GM19324 (cell line): ENCODE measurements around the gene NLRP10.
"Not testable (repeated sequence)": the region's sequence is repeated elsewhere in the genome, so short reads cannot be mapped to it uniquely, and the experiment has no call there.

Experiments
- ATAC-seq: cut with Tn5 transposase; IDR thresholded peaks from one replicate; pipeline ENCODE4 v1.9.1; 2021; ENCODE audit warnings: mild to moderate bottlenecking, moderate library complexity; ENCODE audit not compliant: unreplicated experiment, low FRiP score

Gene NLRP10

DNA sequence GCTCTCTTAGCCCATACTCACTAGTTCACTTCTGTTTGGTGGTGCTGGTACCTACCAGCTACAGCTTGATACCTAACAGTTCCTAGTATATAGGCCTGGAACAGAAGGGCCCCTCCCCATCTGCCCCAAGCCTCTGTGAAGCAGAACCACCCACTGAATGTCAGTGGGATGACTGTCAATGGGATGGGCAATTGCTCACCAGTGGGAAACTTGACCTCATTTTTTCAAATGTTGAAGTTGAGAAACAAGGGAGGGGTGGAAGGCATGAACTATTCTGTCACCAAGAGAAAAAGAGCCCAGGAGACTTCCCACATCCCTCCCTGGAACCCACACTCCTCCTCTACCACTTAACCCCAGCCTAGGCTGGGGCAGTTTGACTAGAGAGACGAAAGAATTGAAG is at the start of gene NLRP10:
Gene NLRP10 (minus strand): TSS at position 62 of the 400 bp plus-strand sequence. CDS start 1,952 bp downstream, outside the sequence.
- ATAC-seq = no peak

- ATAC-seq = no peak
Measured at GRCh38 chr11:8013833-8014232, 48.6 kb upstream of the NLRP10 start.

GRCh38 chr11:8011981-8012444 is 46.8 kb upstream of the NLRP10 start:
- no peak for ATAC-seq

DNA sequence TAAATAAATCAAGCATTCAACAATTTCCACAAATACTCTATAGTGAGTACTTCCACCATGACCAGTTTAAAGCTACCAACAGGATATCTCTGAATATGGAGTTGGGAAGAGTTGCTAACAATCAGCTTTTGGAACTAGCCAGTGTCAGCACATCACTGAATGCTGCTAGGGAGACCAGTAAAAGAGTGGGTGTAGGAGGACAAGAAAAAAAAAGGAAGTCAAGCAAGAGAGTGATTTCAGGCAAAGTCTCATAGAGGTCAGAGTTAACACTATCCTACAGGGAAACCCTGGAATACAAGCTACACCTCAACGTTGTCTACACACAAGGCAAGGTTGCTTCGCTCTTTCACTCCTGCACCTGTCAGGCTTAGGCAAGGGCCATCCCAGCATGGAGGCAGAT is 46.1 kb upstream of the NLRP10 start:
- ATAC-seq = no peak

DNA sequence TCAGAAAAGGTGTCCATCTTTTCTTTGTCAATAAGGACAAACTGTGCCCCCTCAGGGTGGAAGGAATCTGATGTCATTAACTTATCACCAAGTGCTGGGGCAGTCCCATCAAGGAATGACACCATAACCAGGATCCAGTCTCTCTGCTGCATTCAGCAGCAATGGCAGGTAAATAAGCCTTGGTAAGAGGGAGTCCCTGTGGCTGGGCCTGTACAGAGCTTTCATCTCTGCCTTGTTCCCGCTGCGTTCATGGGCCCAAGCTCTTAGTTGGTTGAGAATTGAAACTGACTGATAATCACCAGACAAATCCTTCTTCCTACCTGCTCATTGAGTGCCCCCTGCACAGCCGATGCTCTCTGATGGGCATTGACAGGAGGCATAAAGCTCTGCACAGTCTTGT is 44.6 kb upstream of the NLRP10 start:
- ATAC-seq = no peak

GRCh38 chr11:8008212-8008611 is 43.0 kb upstream of the NLRP10 start:
- ATAC-seq = no peak

- peak; percentile 75 for ATAC-seq
Measured at GRCh38 chr11:8006349-8006977, 41.2 kb upstream of the NLRP10 start.

DNA sequence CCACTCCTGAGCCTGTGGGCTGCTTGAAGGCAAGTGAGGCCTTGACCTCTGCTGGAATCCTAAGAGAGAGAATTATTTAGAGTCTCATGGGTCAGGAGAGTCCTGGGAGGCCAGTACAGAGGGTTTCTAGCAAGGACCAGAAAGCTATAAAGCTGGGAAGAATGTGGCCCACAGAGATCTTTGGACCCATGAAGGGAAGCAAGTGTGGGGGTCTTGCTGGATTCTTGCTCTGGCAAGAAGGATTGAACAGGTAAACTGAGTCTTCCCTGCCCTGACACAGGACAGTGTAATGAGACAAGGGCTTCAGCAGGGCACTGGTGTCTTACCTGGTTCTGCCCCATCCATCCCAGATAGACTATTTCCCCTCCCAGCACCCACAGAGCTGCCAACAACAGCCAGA is 40.3 kb upstream of the NLRP10 start:
- no peak for ATAC-seq

- ATAC-seq = no peak
Measured at GRCh38 chr11:8004008-8004407, 38.8 kb upstream of the NLRP10 start.

DNA sequence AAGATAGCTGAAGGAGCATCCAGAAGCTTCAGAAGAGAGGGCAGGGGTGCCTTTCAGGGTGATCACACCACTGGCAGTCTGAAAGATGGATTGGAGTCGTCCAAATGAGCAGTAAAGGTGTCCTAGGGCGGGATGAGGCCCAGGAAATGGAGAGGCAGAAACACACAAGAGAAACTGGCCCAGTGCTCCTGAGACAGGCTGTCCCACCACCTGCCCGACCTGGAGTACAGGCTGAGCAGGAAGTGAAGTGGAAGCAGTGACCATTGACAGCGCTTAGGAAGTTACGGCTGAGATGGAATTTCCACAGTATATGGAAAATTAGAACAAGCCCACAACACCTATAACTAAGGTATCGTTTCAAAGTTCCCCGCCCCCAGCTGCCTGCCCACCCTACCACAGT is 37.9 kb upstream of the NLRP10 start:
- no peak for ATAC-seq

- ATAC-seq = no peak
Measured at GRCh38 chr11:8002676-8003075, 37.4 kb upstream of the NLRP10 start.

DNA sequence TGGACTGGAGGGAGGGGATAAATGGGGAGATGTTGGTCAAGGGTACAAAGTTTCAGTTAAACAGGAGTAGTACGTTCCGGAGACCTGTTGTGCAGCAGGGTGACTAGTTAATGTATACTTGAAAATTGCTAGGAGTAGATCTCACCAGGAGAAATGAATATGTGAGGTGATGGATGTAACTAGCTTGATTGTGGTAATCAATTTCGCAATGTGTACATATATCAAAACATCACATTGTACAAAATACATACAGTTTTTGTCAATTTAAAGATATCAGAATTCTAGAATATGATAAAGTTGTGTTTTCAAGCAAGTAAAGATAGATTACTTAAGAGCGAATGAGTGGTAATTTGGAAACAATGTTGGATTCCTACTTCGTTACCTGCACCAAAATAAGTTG is 35.1 kb upstream of the NLRP10 start:
- ATAC-seq = no peak

DNA sequence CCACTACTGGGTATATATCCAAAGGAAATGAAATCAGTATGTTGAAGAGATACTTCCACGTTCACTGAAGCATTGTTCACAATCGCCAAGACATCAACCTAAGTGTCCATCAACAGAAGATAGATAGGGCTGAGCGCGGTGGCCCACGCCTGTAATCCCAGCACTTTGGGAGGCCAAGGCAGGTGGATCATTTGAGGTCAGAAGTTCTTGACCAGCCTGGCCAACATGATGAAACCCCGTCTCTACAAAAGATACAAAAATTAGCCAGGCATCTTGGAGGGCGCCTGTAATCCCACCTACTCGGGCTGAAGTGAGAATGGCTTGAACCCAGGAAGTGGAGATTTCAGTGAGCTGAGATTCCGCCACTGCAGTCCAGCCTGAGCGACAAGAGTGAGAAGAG is 34.5 kb upstream of the NLRP10 start:
- ATAC-seq = no peak

GRCh38 chr11:7994581-7995278 is 29.5 kb upstream of the NLRP10 start:
- ATAC-seq = no peak

- ATAC-seq = not testable (repeated sequence)
Measured at GRCh38 chr11:7987560-7987883, 22.3 kb upstream of the NLRP10 start.

- peak; percentile 96 for ATAC-seq
Measured at GRCh38 chr11:7986768-7987559, 21.7 kb upstream of the NLRP10 start, which contains the start of gene EIF3F. EIF3F (plus strand) TSS chr11:7987337; CDS start chr11:7987353, 16 bp downstream.

GRCh38 chr11:7983832-7984590 is 18.8 kb upstream of the NLRP10 start:
- no peak for ATAC-seq

DNA sequence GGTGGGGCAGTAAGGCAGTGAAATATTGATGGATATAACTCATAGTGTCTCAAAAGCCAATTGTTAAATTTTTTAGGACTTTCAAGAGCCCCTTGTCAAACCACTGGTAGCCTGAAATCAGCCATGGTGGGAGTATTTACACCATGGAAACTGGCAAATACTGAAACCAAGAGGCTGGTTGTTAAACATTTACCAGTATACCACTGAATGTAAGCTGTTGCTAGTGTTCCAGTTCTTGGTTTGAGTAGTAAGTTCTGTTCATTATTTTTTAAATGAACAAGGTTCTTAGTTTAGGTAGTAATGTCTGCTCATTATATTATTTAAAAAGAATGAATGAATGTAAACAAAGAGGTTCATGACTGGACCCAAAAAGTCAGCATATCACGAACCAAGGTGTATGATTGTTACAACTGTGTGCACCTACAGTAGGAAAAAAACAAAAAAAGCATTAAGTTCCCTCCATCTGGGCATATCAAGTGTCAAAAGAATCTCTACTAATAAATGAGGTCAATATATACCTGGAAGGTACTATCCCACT is 17.4 kb upstream of the NLRP10 start:
- ATAC-seq = no peak

DNA sequence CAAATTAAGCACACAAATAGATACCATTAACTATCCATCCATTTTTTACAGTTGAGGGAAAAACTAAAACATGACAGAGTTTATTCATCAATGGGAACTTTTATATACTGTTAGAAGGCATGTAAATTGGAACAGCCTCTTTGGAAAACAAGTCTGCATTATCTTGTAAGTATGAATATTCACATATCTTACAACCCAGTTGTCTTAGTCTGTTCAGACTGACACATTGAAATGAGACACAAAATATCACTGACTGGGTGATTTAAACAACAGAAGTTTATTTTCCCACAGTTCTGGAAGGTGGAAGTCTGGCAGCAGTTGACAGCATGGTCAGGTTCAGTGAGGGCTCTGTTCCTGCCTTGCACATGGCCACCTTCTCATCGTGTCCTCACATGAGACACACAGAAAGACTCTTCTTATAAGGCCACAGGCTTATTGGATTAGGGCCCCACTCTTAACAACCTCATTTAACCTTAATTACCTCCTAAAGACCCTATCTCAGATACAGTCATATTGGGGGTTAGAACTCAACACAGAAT is 16.4 kb upstream of the NLRP10 start:
- no peak for ATAC-seq

GRCh38 chr11:7977232-7977917 is 12.1 kb upstream of the NLRP10 start:
- no peak for ATAC-seq
